GM18867 (cell line): Measurements from ENCODE around the gene VCL.
"Not testable (repeated sequence)": the region's sequence is repeated elsewhere in the genome, so short reads cannot be mapped to it uniquely, and the experiment has no call there.

Experiments used
- ATAC-seq: cut with Tn5 transposase; IDR thresholded peaks from one replicate; pipeline ENCODE4 v1.9.1; 2021; ENCODE audit warnings: mild to moderate bottlenecking, moderate library complexity; ENCODE audit not compliant: unreplicated experiment

The VCL gene

GRCh38 chr10:73997787-73998622, at the start of gene VCL:
VCL (plus strand) TSS chr10:73998116; CDS start chr10:73998208, 92 bp downstream.
- ATAC-seq: peak; percentile 97

GRCh38 chr10:73948947-73949633, 48.8 kb upstream of the VCL start:
- ATAC-seq: no peak

- no peak for ATAC-seq
These were observed 47.6 kb upstream of the VCL start for GRCh38 chr10:73950155-73950948.

GRCh38 chr10:73953665-73954064, 44.3 kb upstream of the VCL start:
- no peak for ATAC-seq

GRCh38 chr10:73954737-73955136, 43.2 kb upstream of the VCL start:
- no peak for ATAC-seq

GRCh38 chr10:73955719-73956118, 42.2 kb upstream of the VCL start:
- ATAC-seq: no peak

GRCh38 chr10:73956476-73957359, 41.2 kb upstream of the VCL start:
- ATAC-seq: peak; percentile 39

DNA sequence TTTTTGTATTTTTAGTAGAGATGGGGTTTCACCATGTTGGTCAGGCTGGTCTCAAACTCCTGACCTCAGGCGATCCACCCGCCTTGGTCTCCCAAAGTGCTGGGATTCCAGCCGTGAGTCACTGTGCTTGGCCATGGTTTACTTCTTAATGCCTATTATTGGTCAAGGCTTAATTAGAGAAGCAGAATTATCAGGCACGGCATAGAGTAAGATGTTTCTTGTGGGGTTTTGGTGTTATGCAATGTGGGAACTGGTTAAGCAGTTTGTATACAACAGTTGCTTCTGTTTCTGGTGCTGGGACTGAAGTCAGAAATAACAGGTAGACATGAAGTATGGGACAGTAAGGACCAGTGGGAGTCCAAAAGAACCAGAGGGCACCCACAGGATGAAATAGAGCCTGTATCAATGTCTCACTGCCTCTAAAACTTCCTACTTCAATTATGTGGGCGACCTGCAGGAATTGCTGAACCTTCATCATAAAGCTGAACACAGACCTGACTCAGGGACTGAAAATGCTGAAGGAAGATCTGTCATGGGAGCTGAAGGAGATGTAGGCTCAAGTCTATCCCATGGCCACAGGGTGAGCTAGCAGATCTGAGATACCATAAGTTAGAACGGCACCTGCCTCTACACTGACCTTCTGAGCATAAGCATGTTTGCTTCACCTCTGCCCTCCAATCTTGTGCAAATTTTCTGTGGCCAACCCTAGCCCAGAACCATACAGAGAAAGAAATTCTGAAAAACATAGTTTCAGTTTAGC, 38.3 kb upstream of the VCL start:
- peak; percentile 52 for ATAC-seq

GRCh38 chr10:73962386-73962785, 35.5 kb upstream of the VCL start:
- ATAC-seq: no peak

- not testable (repeated sequence) for ATAC-seq
These were observed 34.4 kb upstream of the VCL start for GRCh38 chr10:73963533-73963932.

- ATAC-seq: no peak
These were observed 33.2 kb upstream of the VCL start for GRCh38 chr10:73964743-73965142.

DNA sequence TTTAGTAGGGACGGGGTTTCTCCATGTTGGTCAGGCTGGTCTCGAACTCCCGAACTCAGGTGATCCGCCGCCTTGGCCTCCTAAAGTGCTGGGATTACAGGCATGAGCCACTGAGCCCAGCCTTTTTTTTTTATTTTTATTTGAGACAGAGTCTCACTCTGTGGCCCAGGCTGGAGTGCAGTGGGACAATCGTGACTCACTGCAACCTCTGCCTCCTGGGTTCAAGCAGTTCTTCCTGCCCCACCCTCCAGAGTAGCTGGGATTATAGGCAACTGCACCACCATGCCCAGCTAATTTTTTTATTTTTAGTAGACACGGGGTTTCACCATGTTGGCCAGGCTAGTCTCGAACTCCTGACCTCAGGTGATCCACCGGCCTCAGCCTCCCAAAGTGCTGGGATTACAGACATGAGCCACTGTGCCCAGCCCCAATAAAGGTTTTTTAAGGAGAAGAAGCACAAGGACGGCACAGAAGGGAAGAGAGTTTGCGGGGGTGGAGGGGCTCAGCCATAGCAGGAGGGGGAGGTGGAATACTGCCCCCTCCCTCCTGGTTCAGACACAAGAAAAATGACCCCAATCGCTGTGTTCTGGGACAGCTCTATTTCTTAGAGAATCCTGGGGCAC, 32.5 kb upstream of the VCL start:
- not testable (repeated sequence) for ATAC-seq

- ATAC-seq: no peak
These were observed 31.8 kb upstream of the VCL start for GRCh38 chr10:73965890-73966768.

GRCh38 chr10:73967022-73967429, 30.9 kb upstream of the VCL start:
- no peak for ATAC-seq

GRCh38 chr10:73967544-73967943, 30.4 kb upstream of the VCL start:
- ATAC-seq: no peak

- ATAC-seq: no peak
These were observed 29.8 kb upstream of the VCL start for GRCh38 chr10:73968098-73968521.

- no peak for ATAC-seq
These were observed 28.6 kb upstream of the VCL start for GRCh38 chr10:73969224-73969841.

DNA sequence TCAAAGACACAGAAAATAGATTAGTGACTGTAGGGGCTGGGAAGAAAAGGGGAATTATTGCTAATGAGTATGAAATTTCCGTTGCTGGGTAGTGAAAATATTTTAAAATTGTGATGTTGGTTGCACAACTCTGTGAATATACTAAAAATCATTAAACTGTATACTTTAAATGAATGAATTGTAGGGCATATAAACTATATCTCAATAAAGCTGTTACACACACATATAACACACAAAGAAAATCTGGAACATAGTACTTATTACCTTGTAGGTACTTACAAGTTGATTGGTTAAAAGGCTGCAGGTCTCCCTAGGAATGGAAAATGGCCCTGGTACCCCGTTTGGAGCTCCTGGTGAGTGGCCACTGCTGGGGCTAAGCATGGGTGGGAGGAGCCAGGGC, 27.1 kb upstream of the VCL start:
- no peak for ATAC-seq
